Left lobe of liver (tissue), 2 donors: ENCODE results near the gene SP140L. TPM values are rescaled to one million over a fixed set of nuclear protein-coding genes. Genes with fewer than 3 reads are reported as not detected.
"Not testable (repeated sequence)": the region's sequence is repeated elsewhere in the genome, so short reads cannot be mapped to it uniquely, and the experiment has no call there.

ENCODE experiments used
- ATAC-seq: fragments of 200-7000 bp; cut with Tn5 transposase; one replicate; pipeline ENCODE4 v1.9.1; 2020; ENCODE audit warnings: mild to moderate bottlenecking, moderate library complexity
- DNase-seq: peaks from one replicate; pipeline ENCODE4 v3.0.0-alpha.2; 2020; ENCODE audit warnings: low spot score
- total RNA-seq: library from RNA; stranded (reverse); gene quantifications from one replicate; pipeline ENCODE4 v1.2.1, GENCODE V29; 2021
- donor health status: DM: no; HTN: no; CAD: no; lungs with moderate emphysema.
- donor health status: DM: no; HTN: yes; CAD: no.

Gene SP140L
- total RNA-seq, 1 donor from 2014 or later, result 6.1 TPM

- DNase-seq (no peak), ATAC-seq (no peak)
Measured at GRCh38 chr2:230322561-230323384, 4.2 kb upstream of the SP140L start.

GRCh38 chr2:230323385-230324106, 3.4 kb upstream of the SP140L start:
- no peak for ATAC-seq
- no peak for DNase-seq

GRCh38 chr2:230324503-230324902, 2.5 kb upstream of the SP140L start:
- no peak for DNase-seq
- no peak for ATAC-seq

GRCh38 chr2:230325316-230326243, 1.4 kb upstream of the SP140L start:
- DNase-seq (no peak), ATAC-seq (no peak)

- ATAC-seq, result peak; percentile 45
- DNase-seq, result no peak
Measured at GRCh38 chr2:230327418-230328154, 593 bp downstream of the SP140L start.

- DNase-seq (no peak), ATAC-seq (no peak)
Measured at GRCh38 chr2:230328155-230328458, 1.1 kb downstream of the SP140L start.

- no peak for ATAC-seq
- DNase-seq, result no peak
Measured at GRCh38 chr2:230329946-230330605, 3.1 kb downstream of the SP140L start.

GRCh38 chr2:230330725-230331124, 3.7 kb downstream of the SP140L start:
- DNase-seq (no peak), ATAC-seq (no peak)

GRCh38 chr2:230335461-230335863, 8.5 kb downstream of the SP140L start:
- ATAC-seq (no peak), DNase-seq (no peak)

- DNase-seq (no peak), ATAC-seq (no peak)
Measured at GRCh38 chr2:230335864-230336506, 9.0 kb downstream of the SP140L start.

GRCh38 chr2:230341936-230342528, 15.0 kb downstream of the SP140L start:
- not testable (repeated sequence) for ATAC-seq, DNase-seq

GRCh38 chr2:230343041-230343624, 16.1 kb downstream of the SP140L start:
- not testable (repeated sequence) for ATAC-seq, DNase-seq

- ATAC-seq, result no peak
- no peak for DNase-seq
Measured at GRCh38 chr2:230343747-230344146, 16.8 kb downstream of the SP140L start.

- ATAC-seq (no peak), DNase-seq (no peak)
Measured at GRCh38 chr2:230346465-230346864, 19.5 kb downstream of the SP140L start.

- ATAC-seq (peak; percentile 67), DNase-seq (no peak)
Measured at GRCh38 chr2:230346921-230347533, 20.0 kb downstream of the SP140L start.

- ATAC-seq (peak; percentile 92), DNase-seq (no peak)
Measured at GRCh38 chr2:230347659-230348305, 20.8 kb downstream of the SP140L start.

- DNase-seq (no peak), ATAC-seq (no peak)
Measured at GRCh38 chr2:230348787-230349186, 21.8 kb downstream of the SP140L start.

GRCh38 chr2:230356084-230356483, 29.1 kb downstream of the SP140L start:
- ATAC-seq (peak; percentile 90), DNase-seq (no peak)
